Measurements from ENCODE around the gene GID4. TPM values are rescaled to one million over a fixed set of nuclear protein-coding genes. Genes with fewer than 3 reads are reported as not detected.

GID4 gene
- polyA plus RNA-seq, 3 donors: 4.1 to 6.0 (median 4.4) TPM

GRCh38 chr17:18093616-18094408 is 54.6 kb downstream of the GID4 start:
- Mint-ChIP-seq H3K27me3 (ENCODE audit: low read depth in 3 of 3) (no peaks in the 10 kb centered on the region), H3K4me1 (peaks cover 12% of the 10 kb centered on the region), H3K36me3 (peaks cover 55 to 69% of the 10 kb centered on the region in 2 donors), H3K27ac (peak overlapping the region in 3 of 7 donors; percentile 6 to 81 (median 47)), H3K4me3 (no peak overlapping the region), H3K9me3 (no peaks in the 10 kb centered on the region)
- TF ChIP-seq CTCF (IDR thresholded peaks at IDR 0.05): no peak
- no peak overlapping the region for H3K27ac ChIP-seq (ENCODE audit: low read depth in 1 of 2, low read length in 2 of 2)
- H3K36me3 ChIP-seq (replicated peaks in 1 of 2; ENCODE audit: control insufficient read depth in 1 of 2, insufficient read depth in 2 of 2, low read length in 2 of 2): peaks cover 50 to 73% of the 10 kb centered on the region in 2 donors
- no peak overlapping the region for H3K4me3 ChIP-seq (replicated peaks in 1 of 3; ENCODE audit: low read depth in 2 of 3, low read length in 3 of 3)
- H4K20me1 ChIP-seq (ENCODE audit: insufficient read depth, low read length): peaks cover 19% of the 10 kb centered on the region
- WGBS (ENCODE audit: insufficient coverage): 94% methylated on average over 12 of the region's 15 CpGs
- H3K9ac ChIP-seq (ENCODE audit: insufficient read depth, low read length, poor library complexity, severe bottlenecking): no peak overlapping the region
- peaks cover 2 to 4% of the 10 kb centered on the region in 2 donors for H3K4me1 ChIP-seq (ENCODE audit: control insufficient read depth in 1 of 2, insufficient read depth in 2 of 2, low read length in 2 of 2)
- DNase-seq: peak in 1 of 3 donors; percentile 30
- intact Hi-C loops (cut with micrococcal nuclease): no loop called here
- no peak overlapping the region for H3K4me2 ChIP-seq (replicated peaks; ENCODE audit: extremely low read depth, low read length, poor library complexity, severe bottlenecking)
- no peaks in the 10 kb centered on the region for H3K9me3 ChIP-seq (replicated peaks in 1 of 2; ENCODE audit: control insufficient read depth in 1 of 2, insufficient read depth in 1 of 2, low read length in 2 of 2)
- H3K27me3 ChIP-seq (ENCODE audit: control insufficient read depth in 2 of 2, insufficient read depth in 2 of 2, low read length in 2 of 2): no peaks in the 10 kb centered on the region
- H2AFZ ChIP-seq (ENCODE audit: insufficient read depth, low read depth, low read length, poor library complexity, severe bottlenecking): no peak overlapping the region
- peaks cover 10% of the 10 kb centered on the region for H3K79me2 ChIP-seq (ENCODE audit: insufficient read depth, low read length)

GRCh38 chr17:18094409-18094807 is 55.2 kb downstream of the GID4 start:
- Histone ChIP-seq H2AFZ (ENCODE audit: insufficient read depth, low read depth, low read length, poor library complexity, severe bottlenecking) (no peak overlapping the region), H3K4me2 (replicated peaks; ENCODE audit: extremely low read depth, low read length, poor library complexity, severe bottlenecking) (no peak overlapping the region), H3K4me1 (ENCODE audit: control insufficient read depth in 1 of 2, insufficient read depth in 2 of 2, low read length in 2 of 2) (no peaks in the 10 kb centered on the region), H4K20me1 (ENCODE audit: insufficient read depth, low read length) (peaks cover 19% of the 10 kb centered on the region), H3K27me3 (ENCODE audit: control insufficient read depth in 2 of 2, insufficient read depth in 2 of 2, low read length in 2 of 2) (no peaks in the 10 kb centered on the region), H3K36me3 (replicated peaks in 1 of 2; ENCODE audit: control insufficient read depth in 1 of 2, insufficient read depth in 2 of 2, low read length in 2 of 2) (peaks cover 56 to 79% of the 10 kb centered on the region in 2 donors), H3K79me2 (ENCODE audit: insufficient read depth, low read length) (peaks cover 4% of the 10 kb centered on the region), H3K27ac (ENCODE audit: low read depth in 1 of 2, low read length in 2 of 2) (no peak overlapping the region), H3K9me3 (replicated peaks in 1 of 2; ENCODE audit: control insufficient read depth in 1 of 2, insufficient read depth in 1 of 2, low read length in 2 of 2) (no peaks in the 10 kb centered on the region), H3K9ac (ENCODE audit: insufficient read depth, low read length, poor library complexity, severe bottlenecking) (no peak overlapping the region), H3K4me3 (replicated peaks in 1 of 3; ENCODE audit: low read depth in 2 of 3, low read length in 3 of 3) (no peak overlapping the region)
- intact Hi-C loops (cut with micrococcal nuclease): no loop called here
- TF ChIP-seq CTCF (IDR thresholded peaks at IDR 0.05): no peak
- Mint-ChIP-seq H3K4me1 (peaks cover 6% of the 10 kb centered on the region), H3K36me3 (peaks cover 61 to 75% of the 10 kb centered on the region in 2 donors), H3K27me3 (ENCODE audit: low read depth in 3 of 3) (no peaks in the 10 kb centered on the region), H3K9me3 (no peaks in the 10 kb centered on the region), H3K4me3 (no peak overlapping the region), H3K27ac (peak overlapping the region in 2 of 7 donors; percentile 4 to 47)
- 100% methylated on average over 5 of the region's 10 CpGs for WGBS (ENCODE audit: insufficient coverage)
- DNase-seq: no peak
